Measurements from ENCODE around the gene TJAP1. TPM values are rescaled to one million over a fixed set of nuclear protein-coding genes. Genes with fewer than 3 reads are reported as not detected.

TJAP1 gene
- total and polyA plus RNA-seq, 2 of the 8 experiments (the other 6 are each of a cell fraction or from before 2014, with no cell fraction given), result 30.7 to 40.4 TPM

GRCh38 chr6:43505718-43506117 lies 28.3 kb downstream of the TJAP1 start:
- Histone ChIP-seq H3K79me1 (ENCODE audit: low read depth, low read length) (no peaks in the 10 kb centered on the region), H3K4ac (replicated peaks; ENCODE audit: insufficient read length, low read depth, low read length) (no peak overlapping the region), H2BK12ac (ENCODE audit: low read depth, low read length) (no peak overlapping the region), H3K4me1 (replicated peaks in 1 of 4; ENCODE audit: control insufficient read depth in 3 of 4, insufficient read depth in 4 of 4, low read length in 3 of 4) (peaks cover 0 to 10% (median 7%) of the 10 kb centered on the region in 4 experiments; a peak in 5 of 7 replicates), H3K27me3 (replicated peaks in 1 of 4; ENCODE audit: control insufficient read depth in 3 of 4, extremely low read depth in 1 of 4, insufficient read depth in 3 of 4, low read length in 3 of 4) (peaks cover 0 to 19% (median 15%) of the 10 kb centered on the region in 4 experiments; a peak in 5 of 7 replicates), H2AK5ac (ENCODE audit: low read depth, low read length) (no peak overlapping the region), H2BK120ac (replicated peaks; ENCODE audit: low read depth, low read length) (no peak overlapping the region), H3K23me2 (ENCODE audit: low read depth, low read length) (peaks cover 12% of the 10 kb centered on the region), H3K18ac (ENCODE audit: extremely low read depth, low read length) (no peak overlapping the region), H3K9me3 (ENCODE audit: insufficient read depth in 2 of 2, low read depth in 1 of 2, low read length in 1 of 2) (no peaks in the 10 kb centered on the region), H3K36me3 (ENCODE audit: control insufficient read depth in 2 of 4, insufficient read depth in 4 of 4, low read length in 3 of 4) (peaks cover 8 to 26% (median 21%) of the 10 kb centered on the region in 4 experiments; a peak in 7 of 8 replicates), H4K8ac (ENCODE audit: extremely low read depth, insufficient read depth, low read length) (no peak overlapping the region; the same call in 1 of the 2 replicates), H2BK20ac (ENCODE audit: low read length) (no peak overlapping the region), H2BK5ac (ENCODE audit: low read depth, low read length) (no peak overlapping the region), H3K27ac (ENCODE audit: low read depth, low read length) (no peak overlapping the region), H3K4me3 (ENCODE audit: extremely low read depth in 1 of 4, insufficient read depth in 2 of 4, low read depth in 3 of 4, low read length in 4 of 4) (no peak overlapping the region), H4K5ac (ENCODE audit: insufficient read length, low read depth, low read length) (no peak overlapping the region), H3K56ac (replicated peaks; ENCODE audit: insufficient read length, low read depth, low read length) (no peak overlapping the region), H3K4me2 (ENCODE audit: insufficient read depth in 1 of 2, low read depth in 2 of 2, low read length in 2 of 2) (no peak overlapping the region), H3K79me2 (ENCODE audit: control insufficient read depth in 1 of 2, insufficient read depth in 2 of 2, low read length in 2 of 2) (no peaks in the 10 kb centered on the region), H2AFZ (ENCODE audit: low read length) (no peak overlapping the region), H3K9ac (replicated peaks in 1 of 4; ENCODE audit: extremely low read depth in 1 of 4, low read depth in 3 of 4, low read length in 3 of 4) (no peak overlapping the region), H3K23ac (ENCODE audit: insufficient read length) (no peak overlapping the region), H4K20me1 (replicated peaks in 1 of 2; ENCODE audit: control insufficient read depth in 1 of 2, insufficient read depth in 2 of 2, low read length in 2 of 2) (peaks cover 2 to 16% of the 10 kb centered on the region in 2 experiments), H3K14ac (ENCODE audit: insufficient read length) (no peak overlapping the region), H2BK15ac (ENCODE audit: low read length) (no peak overlapping the region), H4K91ac (replicated peaks; ENCODE audit: insufficient read length, low read length) (no peak overlapping the region)
- DNase-seq (ENCODE audit: low read depth in 1 of 2, low spot score in 2 of 2) (no peak), FAIRE-seq (no peak)
- 96% methylated on average over 6 of the region's 6 CpGs; no CpG with 5 or more reads in 1 of the 2 experiments for WGBS, 2 experiments (ENCODE audit: extremely low coverage in 1 of 2, insufficient coverage in 1 of 2, insufficient read length in 1 of 2, insufficient replicate concordance in 2 of 2, low coverage in 1 of 2, low lambda C conversion rate in 2 of 2, missing lambda C conversion rate in 1 of 2)
- POLR2A ChIA-PET (ENCODE audit: partially characterized antibody), result interaction anchor here (1.0 to 12.6 kb wide), 9 partner anchors 11 to 79 kb away, joined by 3 to 147 read pairs (median 7); partner anchors contain the start of genes ABCC10, DLK2, POLR1C and TJAP1
- CTCF ChIA-PET (ENCODE audit: partially characterized antibody), result interaction anchor here (0.7 to 31.7 kb wide), 22 partner anchors 9 to 289 kb away, joined by 3 to 536 read pairs (median 7); partner anchors contain the start of genes ABCC10, DLK2, DNPH1 and POLR1C
- TF ChIP-seq RFX5 (IDR thresholded peaks at IDR 0.05; ENCODE audit: borderline replicate concordance, low read depth, low read length), result no peak
- TF ChIP-seq EZH2 (IDR thresholded peaks at IDR 0.05; ENCODE audit: low read depth, low read length, severe bottlenecking), result no peak
- no peak for TF ChIP-seq FOSL1 (IDR thresholded peaks at IDR 0.05; ENCODE audit: insufficient read depth, low read depth, low read length)
- no peak for TF ChIP-seq SIN3A (conservative IDR thresholded peaks at IDR 0.05 in 1 of 2, IDR thresholded peaks at IDR 0.05 in 1 of 2; ENCODE audit: low read depth in 1 of 2, low read length in 2 of 2)
- peak in 2 of 3 experiments; percentile 14 to 21; a peak in 2 of 4 replicates for TF ChIP-seq CTCF (IDR thresholded peaks at IDR 0.05; ENCODE audit: control extremely low read depth in 1 of 3, insufficient read depth in 1 of 3, low read depth in 1 of 3, low read length in 3 of 3)
- TF ChIP-seq CHD1 (IDR thresholded peaks at IDR 0.05; ENCODE audit: low read depth, low read length), result no peak

Measured in H1 (cell line).